ENCODE data around the gene INMT.
"Not testable (repeated sequence)": the region's sequence is repeated elsewhere in the genome, so short reads cannot be mapped to it uniquely, and the experiment has no call there.

GRCh38 chr7:30719434-30719833 lies 32.5 kb upstream of the INMT start:
- not testable (repeated sequence) for TF ChIP-seq ELF4 (IDR thresholded peaks at IDR 0.05); FOXM1 (IDR thresholded peaks at IDR 0.05; ENCODE audit: borderline replicate concordance); HDGF (IDR thresholded peaks at IDR 0.05; ENCODE audit: borderline replicate concordance); NFRKB (IDR thresholded peaks at IDR 0.05); ZNF384 (IDR thresholded peaks at IDR 0.05); FOXK2 (IDR thresholded peaks at IDR 0.05); BHLHE40 (IDR thresholded peaks at IDR 0.05; ENCODE audit: borderline replicate concordance); SP1 (IDR thresholded peaks at IDR 0.05); SUZ12 (IDR thresholded peaks at IDR 0.05); L3MBTL2 (conservative IDR thresholded peaks at IDR 0.05); CTBP1 (IDR thresholded peaks at IDR 0.05; ENCODE audit: borderline replicate concordance); ARNT (IDR thresholded peaks at IDR 0.05); TARDBP (IDR thresholded peaks at IDR 0.05)
